ENCODE data around the gene STPG2. TPM values are rescaled to one million over a fixed set of nuclear protein-coding genes. Genes with fewer than 3 reads are reported as not detected.

The STPG2 gene
- total RNA-seq, 1 donor = under 0.01 TPM

GRCh38 chr4:97548943-97549583 is 594.2 kb downstream of the STPG2 start:
- H3K27me3 ChIP-seq (ENCODE audit: insufficient read depth, low read length) = no peaks in the 10 kb centered on the region
- no peak overlapping the region for H2AFZ ChIP-seq (ENCODE audit: low read length)
- H3K9me3 ChIP-seq (ENCODE audit: low read depth, low read length) = no peaks in the 10 kb centered on the region
- H3K36me3 ChIP-seq (ENCODE audit: insufficient read depth, low read length) = no peaks in the 10 kb centered on the region
- no peak for DNase-seq (ENCODE audit: insufficient read length, low spot score, missing footprints)
- H3K27ac ChIP-seq (ENCODE audit: low read depth, low read length) = no peak overlapping the region
- no peaks in the 10 kb centered on the region for H4K20me1 ChIP-seq (ENCODE audit: insufficient read depth, low read length)
- H3K4me2 ChIP-seq (ENCODE audit: insufficient read depth, low read length) = no peak overlapping the region
- no peaks in the 10 kb centered on the region for H3K4me1 ChIP-seq (ENCODE audit: insufficient read depth, low read length)
- H3K79me2 ChIP-seq (ENCODE audit: insufficient read depth, low read length) = no peaks in the 10 kb centered on the region
- no peak for TF ChIP-seq CTCF (IDR thresholded peaks at IDR 0.05; ENCODE audit: extremely low read depth, low read depth, low read length)
- H3K4me3 ChIP-seq (ENCODE audit: insufficient read depth, low read length) = no peak overlapping the region

GRCh38 chr4:97548186-97548585 is 595.1 kb downstream of the STPG2 start:
- Histone ChIP-seq H3K79me2 (ENCODE audit: insufficient read depth, low read length) (no peaks in the 10 kb centered on the region), H3K36me3 (ENCODE audit: insufficient read depth, low read length) (no peaks in the 10 kb centered on the region), H4K20me1 (ENCODE audit: insufficient read depth, low read length) (no peaks in the 10 kb centered on the region), H3K27ac (ENCODE audit: low read depth, low read length) (no peak overlapping the region), H3K4me2 (ENCODE audit: insufficient read depth, low read length) (no peak overlapping the region), H3K4me1 (ENCODE audit: insufficient read depth, low read length) (no peaks in the 10 kb centered on the region), H3K9me3 (ENCODE audit: low read depth, low read length) (no peaks in the 10 kb centered on the region), H2AFZ (ENCODE audit: low read length) (no peak overlapping the region), H3K4me3 (ENCODE audit: insufficient read depth, low read length) (no peak overlapping the region), H3K27me3 (ENCODE audit: insufficient read depth, low read length) (no peaks in the 10 kb centered on the region)
- no peak for TF ChIP-seq CTCF (IDR thresholded peaks at IDR 0.05; ENCODE audit: extremely low read depth, low read depth, low read length)
- no peak for DNase-seq (ENCODE audit: insufficient read length, low spot score, missing footprints)

GRCh38 chr4:97531351-97531750 is 611.9 kb downstream of the STPG2 start:
- no peaks in the 10 kb centered on the region for H3K36me3 ChIP-seq (ENCODE audit: insufficient read depth, low read length)
- no peaks in the 10 kb centered on the region for H3K9me3 ChIP-seq (ENCODE audit: low read depth, low read length)
- DNase-seq (ENCODE audit: insufficient read length, low spot score, missing footprints) = no peak
- no peak overlapping the region for H2AFZ ChIP-seq (ENCODE audit: low read length)
- no peaks in the 10 kb centered on the region for H3K79me2 ChIP-seq (ENCODE audit: insufficient read depth, low read length)
- no peak for TF ChIP-seq CTCF (IDR thresholded peaks at IDR 0.05; ENCODE audit: extremely low read depth, low read depth, low read length)
- H3K27ac ChIP-seq (ENCODE audit: low read depth, low read length) = no peak overlapping the region
- no peak overlapping the region for H3K4me2 ChIP-seq (ENCODE audit: insufficient read depth, low read length)
- no peak overlapping the region for H3K4me3 ChIP-seq (ENCODE audit: insufficient read depth, low read length)
- no peaks in the 10 kb centered on the region for H3K27me3 ChIP-seq (ENCODE audit: insufficient read depth, low read length)
- no peaks in the 10 kb centered on the region for H4K20me1 ChIP-seq (ENCODE audit: insufficient read depth, low read length)
- H3K4me1 ChIP-seq (ENCODE audit: insufficient read depth, low read length) = no peaks in the 10 kb centered on the region

GRCh38 chr4:97530676-97531075 is 612.6 kb downstream of the STPG2 start:
- Histone ChIP-seq H3K27me3 (ENCODE audit: insufficient read depth, low read length) (no peaks in the 10 kb centered on the region), H4K20me1 (ENCODE audit: insufficient read depth, low read length) (no peaks in the 10 kb centered on the region), H3K9me3 (ENCODE audit: low read depth, low read length) (no peaks in the 10 kb centered on the region), H3K79me2 (ENCODE audit: insufficient read depth, low read length) (no peaks in the 10 kb centered on the region), H3K27ac (ENCODE audit: low read depth, low read length) (no peak overlapping the region), H3K4me2 (ENCODE audit: insufficient read depth, low read length) (no peak overlapping the region), H3K4me3 (ENCODE audit: insufficient read depth, low read length) (no peak overlapping the region), H2AFZ (ENCODE audit: low read length) (no peak overlapping the region), H3K36me3 (ENCODE audit: insufficient read depth, low read length) (no peaks in the 10 kb centered on the region), H3K4me1 (ENCODE audit: insufficient read depth, low read length) (no peaks in the 10 kb centered on the region)
- no peak for TF ChIP-seq CTCF (IDR thresholded peaks at IDR 0.05; ENCODE audit: extremely low read depth, low read depth, low read length)
- no peak for DNase-seq (ENCODE audit: insufficient read length, low spot score, missing footprints)

Measured in osteoblast (primary cell).